HG03342 (cell line): Measurements from ENCODE around the gene ERVMER34-1.

ENCODE experiments used
- ATAC-seq: cut with Tn5 transposase; IDR thresholded peaks from one replicate; pipeline ENCODE4 v1.9.1; 2021; ENCODE audit warnings: mild to moderate bottlenecking, moderate library complexity; ENCODE audit not compliant: unreplicated experiment

The ERVMER34-1 gene, protein sequence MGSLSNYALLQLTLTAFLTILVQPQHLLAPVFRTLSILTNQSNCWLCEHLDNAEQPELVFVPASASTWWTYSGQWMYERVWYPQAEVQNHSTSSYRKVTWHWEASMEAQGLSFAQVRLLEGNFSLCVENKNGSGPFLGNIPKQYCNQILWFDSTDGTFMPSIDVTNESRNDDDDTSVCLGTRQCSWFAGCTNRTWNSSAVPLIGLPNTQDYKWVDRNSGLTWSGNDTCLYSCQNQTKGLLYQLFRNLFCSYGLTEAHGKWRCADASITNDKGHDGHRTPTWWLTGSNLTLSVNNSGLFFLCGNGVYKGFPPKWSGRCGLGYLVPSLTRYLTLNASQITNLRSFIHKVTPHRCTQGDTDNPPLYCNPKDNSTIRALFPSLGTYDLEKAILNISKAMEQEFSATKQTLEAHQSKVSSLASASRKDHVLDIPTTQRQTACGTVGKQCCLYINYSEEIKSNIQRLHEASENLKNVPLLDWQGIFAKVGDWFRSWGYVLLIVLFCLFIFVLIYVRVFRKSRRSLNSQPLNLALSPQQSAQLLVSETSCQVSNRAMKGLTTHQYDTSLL

DNA sequence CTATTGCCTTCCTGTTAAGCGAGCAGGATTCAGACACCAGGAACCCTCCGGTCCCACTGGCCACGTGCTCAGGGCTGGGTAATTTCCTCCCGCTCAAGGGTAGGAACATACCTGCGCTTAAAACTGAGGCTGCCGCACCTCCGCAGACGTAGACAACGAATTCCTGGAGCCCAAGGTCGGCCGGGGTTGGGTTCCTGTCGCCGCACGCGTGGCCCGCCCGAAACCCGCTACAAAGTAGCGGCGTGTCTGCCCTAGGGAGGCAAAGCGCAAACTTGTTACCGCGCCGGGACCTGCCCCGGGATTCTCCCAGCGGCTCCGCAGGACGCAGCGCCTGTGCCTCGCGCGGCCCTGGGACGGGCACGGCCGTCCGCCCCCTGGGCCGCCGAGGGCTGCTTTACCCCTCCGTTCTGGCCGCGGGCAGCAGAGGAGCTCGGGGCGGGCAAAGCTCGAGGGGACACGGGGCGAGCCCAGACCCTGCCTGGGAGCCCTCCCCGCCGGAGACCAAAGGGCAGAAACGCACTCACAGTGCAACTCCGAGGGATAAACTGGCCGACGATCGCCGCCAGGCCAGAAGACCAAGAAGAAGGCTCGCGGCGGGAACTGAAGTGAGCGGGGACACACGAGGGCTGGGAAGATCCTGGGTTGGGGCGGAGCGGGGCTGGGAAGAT, at the start of gene ERVMER34-1:
ERVMER34-1 (minus strand) TSS at position 607 of the 668 bp plus-strand sequence. CDS start 5,905 bp downstream, outside the sequence.
- no peak for ATAC-seq

- no peak for ATAC-seq
These were observed 48.6 kb upstream of the ERVMER34-1 start for GRCh38 chr4:52799813-52800212.

DNA sequence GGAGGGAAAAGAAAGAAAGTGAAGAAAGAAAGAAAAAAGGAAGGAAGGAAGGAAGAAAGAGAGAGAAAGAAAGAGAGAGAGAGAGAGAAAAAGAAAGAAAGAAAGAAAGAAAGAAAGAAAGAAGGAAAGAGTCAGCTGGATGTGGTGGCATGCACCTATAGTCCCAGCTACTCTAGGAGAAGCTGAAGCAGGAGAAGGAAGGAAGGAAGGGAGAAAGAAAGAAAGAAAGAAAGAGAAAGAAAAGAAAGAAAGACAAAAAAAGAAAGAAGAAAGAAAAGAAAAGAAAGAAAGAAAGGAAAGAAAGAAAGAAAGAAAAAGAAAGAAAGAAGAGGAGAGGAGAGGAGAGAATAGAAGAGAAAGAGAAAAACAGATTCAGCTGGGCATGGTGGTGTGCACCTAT, 44.3 kb upstream of the ERVMER34-1 start:
- ATAC-seq = no peak

DNA sequence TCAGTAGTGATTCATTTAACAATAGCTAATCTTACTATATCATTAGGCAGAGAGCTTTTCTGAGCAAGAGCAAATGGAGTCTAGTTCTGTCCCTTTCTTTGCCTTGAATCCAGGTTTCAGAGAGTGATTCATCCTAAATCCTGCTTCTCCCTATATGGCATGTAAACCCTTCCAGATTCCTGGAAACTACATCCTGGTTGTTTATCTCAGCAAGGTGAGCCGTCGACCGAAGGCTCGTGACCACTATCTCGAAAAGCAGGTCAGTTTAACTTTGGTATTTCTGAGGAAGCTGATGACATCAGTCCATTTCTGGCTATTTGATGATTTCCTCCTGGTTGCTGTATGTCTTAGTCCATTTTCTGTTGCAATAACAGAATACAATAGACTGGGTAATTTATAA, 40.7 kb upstream of the ERVMER34-1 start:
- ATAC-seq = no peak

GRCh38 chr4:52789774-52790173, 38.5 kb upstream of the ERVMER34-1 start:
- no peak for ATAC-seq

- ATAC-seq = no peak
These were observed 37.6 kb upstream of the ERVMER34-1 start for GRCh38 chr4:52788806-52789205.

DNA sequence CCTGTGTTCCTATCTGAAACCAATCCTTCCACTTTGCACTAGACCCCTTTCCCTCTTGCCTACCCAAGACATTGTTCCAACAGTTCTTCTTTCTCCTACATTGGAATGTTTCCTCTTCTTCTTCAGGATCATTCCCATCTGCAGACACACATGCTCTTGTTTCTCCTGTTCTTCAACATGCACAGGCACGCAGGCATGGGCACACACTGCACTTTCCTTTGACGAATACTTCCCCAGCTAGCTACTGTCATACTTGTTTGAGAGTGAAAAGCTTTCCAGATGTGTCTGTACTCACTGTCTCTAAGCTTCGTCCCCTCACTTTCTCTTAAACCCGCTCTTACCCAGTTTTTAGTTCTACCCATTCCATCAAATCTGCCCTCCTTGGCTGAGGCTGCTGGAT, 31.8 kb upstream of the ERVMER34-1 start:
- ATAC-seq = no peak

- ATAC-seq = no peak
These were observed 29.6 kb upstream of the ERVMER34-1 start for GRCh38 chr4:52780617-52781354.

DNA sequence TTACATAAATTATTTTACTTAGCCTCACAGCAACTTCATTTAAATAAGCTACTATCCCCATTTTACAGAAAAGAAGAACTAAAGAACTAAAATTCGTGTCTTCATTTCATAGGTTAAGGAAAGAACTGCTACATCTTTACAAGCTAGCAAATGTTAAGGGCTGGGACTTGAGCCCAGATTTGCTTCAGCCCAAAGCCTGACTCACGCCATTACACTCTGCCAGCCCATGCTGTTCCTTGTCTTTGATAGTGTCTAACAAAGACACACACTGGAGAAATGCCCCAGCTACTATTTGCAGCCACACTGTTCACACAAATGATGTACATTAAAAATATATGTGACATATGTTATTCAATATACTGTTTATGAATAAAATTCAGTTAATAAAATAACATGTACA, 29.0 kb upstream of the ERVMER34-1 start:
- ATAC-seq = no peak

GRCh38 chr4:52760256-52760655, 9.0 kb upstream of the ERVMER34-1 start:
- no peak for ATAC-seq

DNA sequence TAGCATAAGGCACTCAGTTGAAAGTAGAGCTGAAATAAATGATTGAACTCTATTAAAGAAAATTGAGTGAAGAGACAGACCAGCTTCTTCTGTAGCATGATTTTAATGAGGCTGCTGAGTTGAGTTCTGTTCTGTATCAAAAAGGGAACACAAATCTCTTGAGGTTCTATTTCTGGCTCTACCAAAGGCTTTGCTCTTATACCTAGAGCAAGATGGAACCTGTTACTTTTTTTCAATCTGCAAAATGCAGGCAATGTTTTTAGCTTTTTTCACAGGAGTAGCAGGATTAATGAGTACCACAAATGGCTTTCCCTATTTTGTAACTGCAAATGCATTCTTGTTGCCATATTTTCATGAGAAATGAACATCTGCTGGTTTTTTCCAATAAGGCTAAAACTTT, 4.2 kb upstream of the ERVMER34-1 start:
- ATAC-seq = no peak

DNA sequence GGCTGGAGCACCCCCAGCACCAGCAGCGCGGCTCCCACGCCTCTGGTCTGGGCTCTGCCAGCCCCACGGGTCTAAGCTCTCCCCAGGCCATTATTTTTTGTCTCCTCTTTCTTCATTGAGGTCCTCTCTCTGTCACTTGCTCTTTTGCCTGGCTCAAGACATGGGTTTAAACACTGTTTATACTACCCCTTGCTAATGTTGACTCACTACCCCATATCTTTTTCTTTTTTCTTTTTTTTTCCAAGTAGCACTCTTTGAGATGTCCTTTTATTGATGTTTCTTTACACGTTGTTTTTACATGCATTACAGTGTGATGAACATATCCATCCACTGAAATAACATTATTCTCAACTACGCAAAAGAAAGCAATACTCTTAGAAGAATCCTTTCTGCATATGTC, 1.7 kb upstream of the ERVMER34-1 start:
- ATAC-seq = no peak

DNA sequence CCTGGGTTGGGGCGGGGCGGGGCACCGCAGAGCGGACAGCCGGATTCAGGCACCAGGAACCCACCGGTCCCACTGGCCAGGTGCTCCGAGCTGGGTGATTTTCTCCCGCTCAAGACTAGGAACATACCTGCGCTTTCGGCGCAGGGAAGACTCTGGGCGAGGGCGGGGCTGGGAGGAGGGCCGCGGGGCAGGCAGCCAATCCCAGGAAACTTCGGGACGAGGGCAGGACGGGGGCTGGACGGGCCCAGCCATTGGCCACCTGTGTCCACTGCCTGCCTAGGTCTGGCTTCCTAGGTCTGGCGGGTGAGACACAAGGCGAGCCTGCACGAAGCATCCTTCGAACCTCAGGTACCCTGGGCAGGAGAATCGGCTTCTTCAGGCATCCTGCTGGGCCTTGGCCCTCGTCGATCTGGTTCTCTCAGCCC, 274 bp upstream of the ERVMER34-1 start:
- no peak for ATAC-seq

- no peak for ATAC-seq
These were observed 1.0 kb downstream of the ERVMER34-1 start for GRCh38 chr4:52750213-52750612.

GRCh38 chr4:52748432-52748831, 2.8 kb downstream of the ERVMER34-1 start:
- ATAC-seq = no peak

- ATAC-seq = no peak
These were observed 6.6 kb downstream of the ERVMER34-1 start for GRCh38 chr4:52744588-52744987.

DNA sequence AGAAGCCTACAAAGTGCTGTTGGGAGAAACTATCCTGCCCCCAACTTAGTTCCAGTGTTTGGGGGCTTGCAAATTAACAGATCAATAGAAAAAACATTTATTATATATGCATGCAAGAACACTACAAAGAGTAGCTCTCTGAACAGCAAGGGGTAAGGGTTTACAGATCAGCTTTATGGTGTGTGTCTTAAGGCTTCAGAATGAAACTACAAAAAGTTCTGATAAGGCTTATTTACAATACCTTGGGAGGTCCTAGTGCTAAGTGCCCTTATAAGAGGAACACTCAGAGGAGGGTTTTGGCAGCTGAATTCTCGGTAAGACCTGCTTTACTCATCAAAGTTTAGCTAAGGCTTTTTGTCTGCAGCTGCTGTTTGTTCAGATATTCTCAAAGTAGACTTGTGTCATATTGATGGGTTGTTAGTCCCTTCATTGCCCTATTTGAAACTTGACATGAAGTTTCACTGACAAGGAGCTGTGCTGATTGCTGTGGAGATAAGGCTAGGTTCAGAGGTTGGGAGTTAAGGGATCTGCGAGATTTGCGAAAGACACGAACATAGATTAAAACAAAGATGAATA, 7.7 kb downstream of the ERVMER34-1 start:
- no peak for ATAC-seq

- no peak for ATAC-seq
These were observed 21.6 kb downstream of the ERVMER34-1 start for GRCh38 chr4:52729586-52729985.

DNA sequence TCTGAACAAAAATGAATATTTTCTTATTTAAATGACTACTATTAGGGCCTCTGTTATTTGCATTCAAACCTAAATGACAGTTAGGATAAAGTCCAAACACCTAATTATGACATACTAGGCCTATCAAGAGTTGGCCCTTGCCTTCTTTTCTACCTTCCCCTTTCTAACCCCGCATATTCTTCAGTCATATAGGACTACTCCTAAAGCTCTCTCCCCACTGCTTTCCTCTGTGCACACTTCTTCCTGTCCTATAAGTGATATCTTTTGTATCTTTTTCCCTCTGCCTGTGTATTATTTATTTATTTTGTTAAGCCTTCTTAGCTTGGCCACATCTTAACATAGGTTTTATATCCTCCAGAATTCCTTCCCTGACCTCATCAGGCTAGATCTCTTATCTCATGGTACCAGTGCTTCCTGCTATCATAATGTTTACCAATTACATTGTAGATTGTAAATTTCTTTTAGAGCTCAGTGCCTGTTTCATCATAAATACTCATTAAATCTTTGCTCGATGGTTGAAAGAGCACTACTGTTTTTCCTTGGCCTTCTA, 22.5 kb downstream of the ERVMER34-1 start:
- no peak for ATAC-seq

- no peak for ATAC-seq
These were observed 24.2 kb downstream of the ERVMER34-1 start for GRCh38 chr4:52726826-52727580.
